Esophagus muscularis mucosa (tissue), 3 donors: ENCODE results near the gene CCL8.

Experiments used
- CTCF ChIP-seq, 3 experiments: fragments of 200-600 bp in 2 of 3; fragments of 450-650 bp in 1 of 3; sonication (generic) in 2 of 3; IDR thresholded peaks; one replicate each; pipeline ENCODE4 v1.5.1; 2017 to 2019; ENCODE audit warnings: antibody characterized with exemption in 3 of 3, mild to moderate bottlenecking in 2 of 3, moderate library complexity in 1 of 3
- POLR2A ChIP-seq: fragments of 450-650 bp; IDR thresholded peaks from one replicate; pipeline ENCODE4 v1.6.1; 2017; ENCODE audit warnings: antibody characterized with exemption, moderate library complexity, mild to moderate bottlenecking, low read depth
- POLR2AphosphoS5 ChIP-seq, 2 donors: sonication (generic); formaldehyde crosslinking; IDR thresholded peaks; one replicate each; pipeline ENCODE4 v1.6.1; 2017; ENCODE audit warnings: antibody characterized with exemption in 2 of 2

- no peak for TF ChIP-seq CTCF (IDR thresholded peaks at IDR 0.05)
- no peak for TF ChIP-seq POLR2A
- TF ChIP-seq POLR2AphosphoS5 (IDR thresholded peaks at IDR 0.05): no peak
Measured at GRCh38 chr17:34368946-34369500, 49.8 kb downstream of the CCL8 start.
